NT2/D1 (cell line): ENCODE results near the gene ECHS1.

Experiments used
- SUZ12 ChIP-seq: IDR thresholded peaks from 2 replicates; pipeline ENCODE4 v1.6.1; 2011; ENCODE audit not compliant: insufficient read length, insufficient read depth; ENCODE audit errors: extremely low read depth
- YY1 ChIP-seq: IDR thresholded peaks from 2 replicates; pipeline ENCODE4 v1.6.1; 2011; ENCODE audit not compliant: insufficient read length, insufficient read depth
- ZNF274 ChIP-seq: IDR thresholded peaks from 2 replicates; pipeline ENCODE4 v1.6.1; 2011; ENCODE audit warnings: mild to moderate bottlenecking, low read depth, low read length

- TF ChIP-seq YY1, result no peak
- no peak for TF ChIP-seq ZNF274
- no peak for TF ChIP-seq SUZ12
Measured at GRCh38 chr10:133388973-133389818, 16.0 kb upstream of the ECHS1 start.
